Hematopoietic multipotent progenitor cell treated with erythropoietin and hydrocortisone succinate and interleukin-3 and kit ligand, for 6 days (in vitro differentiated cells): ENCODE measurements around the gene IGSF9.
A peak's percentile ranks its signal among the peaks of the same experiment; 100 is the strongest.

ENCODE experiments used
- DNase-seq: peaks from one replicate; pipeline ENCODE4 v3.0.0-alpha.2; 2015

Gene IGSF9

DNA sequence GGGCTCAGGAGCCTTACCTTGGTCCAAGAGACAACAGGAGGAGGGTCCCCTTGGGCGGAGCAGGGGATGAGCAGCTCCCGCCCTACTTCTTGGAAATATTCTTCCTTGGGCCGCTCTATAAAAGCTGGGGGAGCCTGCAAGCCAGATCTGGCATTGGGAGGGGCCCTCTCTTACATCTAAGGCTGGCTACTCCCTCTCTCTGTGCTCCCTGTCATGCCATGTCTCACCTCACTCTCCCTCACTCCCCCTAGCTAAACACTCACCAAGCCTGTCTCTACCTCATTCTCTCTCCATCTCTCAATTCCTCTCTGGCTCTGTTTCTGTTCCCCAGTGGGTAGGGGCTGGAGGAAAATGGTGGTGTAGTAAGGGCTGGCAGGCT lies 13.6 kb downstream of the IGSF9 start:
- DNase-seq = no peak

DNA sequence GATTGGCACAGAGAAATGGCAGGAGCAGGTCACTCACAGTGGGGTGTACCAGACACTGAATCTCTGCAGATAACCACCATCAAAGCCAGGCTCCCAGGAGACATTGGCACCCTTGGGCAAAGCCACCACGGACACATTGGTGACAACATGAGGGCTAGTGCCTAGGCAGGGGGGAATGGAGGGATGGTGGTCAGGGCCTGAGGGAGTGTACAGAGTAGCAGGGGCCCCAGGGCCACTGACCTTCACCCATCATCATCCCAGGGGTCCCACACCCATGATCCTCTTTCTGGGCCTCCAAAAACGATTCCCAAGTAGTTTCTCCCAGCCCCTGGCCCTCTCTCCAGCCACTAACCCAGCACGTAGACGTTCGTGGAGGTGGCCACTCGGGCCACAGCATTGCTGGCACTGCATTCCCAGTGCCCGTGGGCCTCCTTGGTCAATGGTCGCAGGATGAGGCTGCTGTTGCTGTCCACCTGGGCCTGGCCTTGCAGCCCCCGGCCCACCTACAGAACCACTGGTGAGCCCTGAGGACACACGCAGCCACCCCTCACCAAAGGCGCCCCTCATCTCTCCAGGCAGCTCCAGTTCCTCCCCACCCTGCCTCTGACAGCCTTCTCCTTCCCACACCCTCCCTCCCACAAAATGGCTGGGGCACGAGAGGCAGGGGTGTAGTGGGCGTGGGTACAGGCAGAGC lies 14.2 kb downstream of the IGSF9 start:
- no peak for DNase-seq

DNA sequence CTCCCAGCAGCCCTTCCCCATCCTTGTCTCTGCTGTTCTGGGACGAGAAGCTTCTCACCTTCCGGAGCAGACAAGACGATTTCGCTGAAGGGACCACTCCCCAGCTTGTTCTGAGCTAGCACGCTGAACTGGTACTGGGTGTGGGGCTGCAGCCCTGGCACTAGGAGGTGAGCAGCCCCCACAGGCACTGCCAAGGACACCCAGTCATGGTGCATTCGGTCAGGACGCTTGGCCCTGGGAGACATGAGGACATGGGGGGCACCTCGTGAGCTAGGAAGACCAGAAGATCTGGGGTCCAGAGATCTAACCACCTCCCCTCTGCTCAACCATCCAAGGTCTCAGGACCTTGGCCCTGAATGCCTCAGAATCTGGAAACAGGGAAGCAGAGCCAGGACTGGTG lies 14.8 kb downstream of the IGSF9 start:
- DNase-seq = no peak

DNA sequence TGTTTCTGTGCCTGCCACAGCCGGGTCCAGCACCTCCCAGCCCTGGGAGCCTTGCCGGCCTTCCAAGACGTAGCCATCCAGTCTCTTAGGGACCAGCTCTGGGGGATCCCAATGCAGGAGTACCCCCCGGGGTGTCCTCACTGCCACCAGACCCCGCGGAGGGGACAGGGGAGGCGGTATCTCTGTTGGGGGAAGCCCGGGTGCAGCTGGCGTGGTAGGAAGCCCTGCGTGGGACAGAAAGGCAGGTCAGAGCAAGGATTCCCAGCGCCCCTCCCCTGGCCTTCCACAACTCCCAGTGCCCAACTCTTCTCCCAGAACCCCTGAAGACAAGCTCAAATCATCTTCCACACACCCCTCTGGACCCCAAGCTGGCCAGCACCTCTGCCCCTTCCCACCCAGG lies 15.2 kb downstream of the IGSF9 start:
- DNase-seq = no peak

DNA sequence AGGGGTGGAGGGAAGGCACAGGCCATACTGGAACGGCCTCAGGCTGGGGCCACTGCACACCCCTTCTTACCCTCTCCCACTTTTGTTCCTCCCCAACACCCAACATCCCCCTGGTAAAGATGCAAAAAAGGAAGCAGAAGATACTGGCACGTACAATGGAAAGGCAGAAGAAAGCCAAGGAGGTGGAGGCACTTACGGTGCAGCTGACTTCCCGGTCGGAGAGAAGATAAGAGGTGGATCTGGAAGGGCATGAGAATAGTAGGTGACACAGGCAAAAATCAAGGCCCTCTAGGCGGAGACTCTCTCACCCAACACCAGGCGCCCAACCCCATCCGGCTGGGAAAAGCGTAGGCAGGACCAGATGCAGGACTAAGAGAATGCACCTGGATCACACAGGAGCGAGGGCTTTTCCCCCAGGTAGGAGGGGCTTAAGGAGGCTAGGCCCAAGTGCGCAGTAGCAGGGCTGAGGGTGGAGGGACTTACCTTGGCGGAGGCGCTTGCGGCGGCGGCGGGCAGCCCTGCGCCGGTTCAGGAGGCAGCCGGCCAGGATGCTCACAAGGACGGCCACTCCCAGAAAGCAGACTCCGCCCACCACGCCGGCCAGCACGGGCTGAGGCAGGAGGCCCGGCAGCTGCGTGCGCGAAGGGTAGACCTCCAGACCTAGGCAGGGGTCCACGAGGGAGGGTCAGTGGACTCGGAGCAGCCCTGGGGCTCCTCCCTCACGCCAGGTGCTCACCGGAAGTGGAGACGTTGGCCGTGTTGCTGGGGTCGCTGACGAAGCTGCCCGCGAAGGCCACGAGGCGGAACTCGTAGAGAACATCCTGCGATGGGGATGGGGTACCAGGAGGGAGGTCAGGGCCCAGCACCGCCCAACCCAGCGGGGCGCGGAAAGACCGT lies 16.0 kb downstream of the IGSF9 start:
- DNase-seq = no peak

DNA sequence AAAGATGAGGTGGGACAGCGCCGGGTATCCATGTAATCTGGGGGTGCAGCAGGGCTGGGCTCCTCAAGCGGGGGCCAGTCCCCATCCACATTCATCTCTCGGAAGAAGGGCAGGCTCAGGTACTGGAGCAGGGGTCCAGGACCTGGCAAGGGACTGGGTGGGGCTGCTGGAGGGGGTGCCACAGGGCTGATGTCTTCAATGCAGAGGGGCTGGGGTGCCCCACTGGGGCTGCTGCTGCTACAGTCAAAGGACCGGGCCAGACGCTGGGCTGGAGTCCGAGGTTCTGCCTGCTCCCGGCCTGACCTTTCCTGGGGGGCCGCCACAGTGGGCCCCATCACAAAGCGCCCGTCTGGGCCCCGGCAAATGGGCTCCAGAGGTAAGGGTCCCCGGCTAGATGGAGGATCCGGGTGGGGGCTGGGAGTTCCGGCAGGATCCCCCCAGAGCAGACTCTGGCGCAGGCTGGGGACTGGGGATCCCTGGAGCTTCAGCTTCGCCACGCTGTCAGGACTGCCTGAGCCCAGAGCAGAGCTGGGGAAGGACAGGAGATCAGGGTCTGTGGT lies 16.8 kb downstream of the IGSF9 start:
- no peak for DNase-seq

DNA sequence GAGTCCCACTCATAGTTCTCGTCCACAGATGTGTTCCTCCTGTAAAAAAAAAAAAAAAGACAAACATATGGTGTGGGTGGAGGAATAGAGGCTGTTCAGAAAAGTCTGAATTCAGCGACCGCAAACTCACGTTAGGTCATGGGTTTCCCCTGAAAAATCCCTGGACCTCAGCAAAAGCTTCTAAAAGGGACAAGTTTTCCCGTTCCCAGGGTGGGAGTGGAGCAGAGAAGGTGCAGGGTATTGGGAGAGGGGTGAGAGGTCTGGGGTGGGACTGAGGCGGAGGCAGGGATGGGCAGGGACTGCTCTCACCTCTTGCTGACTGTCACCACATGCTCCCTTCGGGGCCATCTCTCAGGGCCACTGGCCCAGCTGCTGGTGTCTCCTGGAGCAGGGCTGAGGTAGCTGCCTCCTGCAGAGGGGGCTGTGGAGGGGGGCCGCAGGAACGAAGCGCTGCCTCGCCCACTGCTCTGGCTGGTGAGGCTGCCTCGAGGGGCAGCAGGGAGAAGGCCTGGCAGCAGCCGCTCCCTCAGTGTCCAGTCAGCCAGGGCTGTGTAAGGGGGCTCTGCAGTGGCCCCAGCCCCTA lies 17.5 kb downstream of the IGSF9 start:
- DNase-seq = no peak

DNA sequence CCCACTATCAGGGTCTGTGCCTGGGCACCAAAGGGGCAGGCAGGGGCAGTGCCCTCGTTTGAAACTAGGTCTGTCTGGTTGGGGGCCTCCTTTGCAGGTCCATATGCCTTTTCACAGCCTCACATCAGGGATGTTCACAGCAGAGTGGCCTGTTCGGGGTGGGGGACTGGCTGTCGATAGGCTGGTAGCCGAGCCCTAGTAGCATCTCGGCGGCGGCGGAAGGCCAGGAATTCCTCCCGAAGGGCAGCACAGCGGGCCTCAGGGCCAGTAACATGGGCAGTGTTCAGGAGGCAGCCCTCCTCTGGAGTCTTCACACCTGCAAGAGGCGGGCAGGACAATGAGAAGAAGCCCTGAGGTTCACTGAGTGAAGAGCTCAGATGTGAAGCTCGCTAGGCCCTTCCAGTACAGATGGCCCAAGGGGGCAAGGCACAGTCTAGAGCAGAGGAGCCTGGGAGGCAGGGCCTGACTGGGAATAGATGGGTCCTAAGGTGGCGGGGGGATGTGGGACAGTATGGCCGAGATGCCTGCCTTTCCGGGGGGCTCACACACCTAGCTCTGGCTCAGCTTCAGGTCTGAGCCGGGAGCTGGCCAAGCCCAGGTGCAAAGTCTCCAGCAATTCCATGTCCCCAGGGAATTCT lies 18.1 kb downstream of the IGSF9 start:
- DNase-seq = no peak

DNA sequence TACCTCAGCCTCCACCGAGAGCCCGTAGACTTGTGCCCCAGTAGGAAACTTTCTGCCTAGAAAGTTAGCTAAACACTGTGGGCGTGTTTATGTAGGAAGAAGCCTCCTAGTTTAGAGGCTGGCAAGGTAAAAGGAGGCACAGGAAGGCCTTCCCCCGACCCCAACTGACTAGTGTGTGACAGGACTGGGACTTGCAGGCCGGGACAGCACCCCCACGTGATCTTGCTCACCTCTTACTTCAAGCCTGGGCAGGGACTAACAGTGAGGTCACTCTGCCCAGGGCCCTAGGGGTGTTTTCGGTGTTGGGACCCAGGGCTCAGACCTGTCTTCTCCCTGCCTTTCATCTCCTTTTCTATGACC lies 19.7 kb downstream of the IGSF9 start:
- DNase-seq = no peak

DNA sequence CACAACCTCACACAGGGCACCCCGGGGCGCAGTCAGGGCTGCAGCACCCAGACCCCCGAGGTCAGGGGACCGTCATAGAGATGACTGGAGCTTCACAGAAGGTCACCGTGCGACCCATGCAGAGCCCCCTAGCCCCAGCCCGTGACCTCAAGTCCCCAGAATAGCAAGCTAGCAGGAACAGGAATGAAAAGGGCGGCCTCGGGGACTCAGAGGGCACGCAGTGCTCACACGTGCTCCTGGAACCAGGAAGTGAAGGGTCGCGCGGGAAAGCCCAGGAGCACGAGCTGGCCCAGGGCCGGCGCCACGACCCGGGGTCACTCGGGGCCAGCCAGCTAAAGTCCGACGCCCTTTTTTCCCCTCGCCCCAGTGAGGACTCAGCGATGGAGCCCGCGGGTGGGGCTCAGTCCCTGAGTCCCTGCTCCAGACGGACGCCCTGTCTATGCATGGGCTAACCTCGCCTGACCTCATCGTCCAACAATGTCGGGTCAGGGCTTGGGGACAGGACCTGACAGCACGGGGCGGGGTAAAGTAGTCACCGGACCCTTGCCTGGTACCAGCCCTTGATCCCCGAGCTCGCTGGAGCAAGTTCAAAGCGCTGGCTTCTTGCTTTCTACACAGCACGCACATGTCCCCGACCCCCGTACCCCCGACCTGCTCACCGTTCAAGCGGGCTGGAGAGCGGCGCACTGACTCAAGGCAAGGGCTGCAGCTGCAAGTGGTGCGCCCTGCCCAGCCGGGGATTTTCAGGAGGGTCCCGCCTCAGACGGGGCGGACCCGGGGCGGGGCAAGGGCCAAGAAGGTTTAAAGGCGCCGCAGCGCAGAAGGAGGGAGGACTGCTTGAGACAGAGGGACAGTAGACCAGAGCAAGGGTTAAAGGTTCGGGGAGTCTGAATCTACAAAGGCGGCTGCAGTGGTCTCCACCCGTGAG lies 20.4 kb downstream of the IGSF9 start, which contains the start of gene TAGLN2:
Gene TAGLN2, minus strand, starts transcription at position 717 of the 928 bp plus-strand sequence. CDS start 4,998 bp downstream, outside the sequence.
- DNase-seq = peak; percentile 97

DNA sequence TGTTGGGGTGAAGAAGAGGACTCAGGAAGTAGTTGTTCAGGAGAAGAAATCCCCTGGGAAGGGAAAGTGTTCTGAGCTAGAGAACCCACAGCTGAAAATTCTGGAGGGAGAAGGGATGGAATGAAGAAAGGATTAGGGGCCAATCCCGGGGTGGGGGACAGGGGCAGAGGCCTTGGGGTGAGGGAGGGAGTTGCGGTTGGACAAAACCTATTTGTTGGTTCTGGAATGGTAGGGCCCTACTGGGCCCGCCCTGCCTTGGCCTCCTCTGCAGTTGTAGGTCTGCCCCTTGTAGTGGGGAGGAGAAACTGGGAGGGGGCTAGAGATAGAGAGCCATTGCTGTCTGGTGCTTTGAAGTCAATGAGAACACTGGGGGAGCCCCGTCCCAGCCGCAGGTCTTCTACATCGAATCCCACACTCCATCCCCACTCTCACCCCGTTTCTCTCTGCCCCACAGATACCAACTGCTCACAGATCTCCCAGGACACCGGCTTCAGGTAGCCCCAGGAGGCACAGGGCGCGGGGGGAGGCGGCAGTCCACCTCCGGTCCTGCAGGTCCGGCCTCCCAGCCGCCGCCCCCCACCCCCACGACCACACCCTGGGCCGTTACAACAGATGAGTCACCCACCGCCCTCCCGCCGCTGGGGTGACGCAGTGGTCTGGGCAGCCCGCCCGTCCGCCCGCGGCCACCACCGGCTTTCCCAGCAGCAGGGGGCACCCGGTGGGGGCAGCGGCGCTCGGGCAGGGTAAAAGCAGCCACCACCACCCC lies 21.2 kb downstream of the IGSF9 start:
- DNase-seq = peak; percentile 85

DNA sequence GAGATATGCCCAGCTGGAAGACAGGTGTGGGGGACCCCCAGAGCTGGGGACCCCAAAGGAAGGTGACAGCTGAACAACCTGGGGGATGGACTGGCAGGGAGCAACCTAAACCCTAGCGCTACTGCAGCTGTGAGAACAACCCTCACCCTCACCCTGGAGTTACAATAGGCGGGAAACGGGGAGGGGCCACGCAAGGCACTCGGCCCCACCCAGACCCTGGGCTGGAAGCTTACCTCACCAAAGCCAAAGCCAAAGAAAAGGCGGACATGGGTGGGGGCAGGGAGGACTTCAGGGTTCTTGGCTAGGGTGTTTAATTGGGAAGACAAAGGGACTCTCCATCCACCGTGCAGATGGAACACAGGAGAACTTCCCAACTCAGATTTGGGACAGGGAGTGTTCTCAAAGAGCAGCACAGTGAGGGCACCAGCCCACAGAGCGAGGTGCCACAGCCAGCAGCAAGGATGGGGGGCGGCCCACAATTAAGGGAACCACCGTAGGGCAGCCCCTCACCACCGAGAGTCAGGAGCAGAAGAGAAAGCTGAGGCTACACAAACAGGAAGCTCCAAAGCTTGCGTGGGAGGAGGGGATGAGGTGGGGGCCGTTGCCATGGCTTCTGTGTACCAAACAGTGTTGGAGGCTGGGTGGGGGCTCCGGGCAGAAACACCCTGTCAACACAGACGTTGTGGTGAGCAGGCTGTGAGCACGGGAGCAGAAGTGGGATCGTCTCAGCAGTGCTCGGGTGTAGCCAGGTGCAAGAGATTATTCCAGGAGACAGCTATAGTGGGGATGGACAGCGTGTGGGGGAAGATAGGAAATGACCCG lies 22.0 kb downstream of the IGSF9 start:
- peak; percentile 94 for DNase-seq

DNA sequence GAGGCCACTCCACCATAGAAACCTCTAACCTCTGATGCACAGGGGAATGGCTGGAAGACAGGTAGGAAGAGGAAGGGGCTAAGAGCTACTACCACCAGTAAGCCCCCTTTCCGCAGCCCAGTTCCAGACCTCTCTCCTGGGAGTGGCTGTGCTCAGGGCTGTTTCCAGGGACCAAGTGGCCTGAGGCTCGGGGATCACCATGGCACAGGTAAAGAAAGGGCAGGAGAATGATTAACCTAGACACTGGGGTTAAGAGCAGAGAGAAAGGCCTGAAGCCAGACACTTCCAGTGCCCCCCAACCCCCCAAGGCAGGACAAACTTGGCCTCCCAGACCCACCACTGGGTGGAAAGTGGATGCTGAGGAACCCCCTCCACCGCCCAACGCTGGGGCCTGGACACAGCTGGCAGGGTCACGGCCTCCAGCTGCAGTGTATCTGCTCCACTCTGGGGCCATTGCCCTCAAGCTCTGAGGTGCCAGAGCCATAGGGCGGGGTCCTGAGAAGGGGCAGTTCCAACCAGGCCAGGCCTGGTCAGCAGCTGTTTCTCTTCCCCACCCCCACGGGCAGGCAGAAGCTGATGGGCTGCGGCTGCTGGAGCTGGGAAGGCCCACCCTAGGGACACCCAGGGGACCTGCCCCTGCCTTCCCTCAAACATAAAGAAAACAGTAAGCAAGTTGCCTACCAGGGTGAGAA lies 22.8 kb downstream of the IGSF9 start:
- DNase-seq = no peak

DNA sequence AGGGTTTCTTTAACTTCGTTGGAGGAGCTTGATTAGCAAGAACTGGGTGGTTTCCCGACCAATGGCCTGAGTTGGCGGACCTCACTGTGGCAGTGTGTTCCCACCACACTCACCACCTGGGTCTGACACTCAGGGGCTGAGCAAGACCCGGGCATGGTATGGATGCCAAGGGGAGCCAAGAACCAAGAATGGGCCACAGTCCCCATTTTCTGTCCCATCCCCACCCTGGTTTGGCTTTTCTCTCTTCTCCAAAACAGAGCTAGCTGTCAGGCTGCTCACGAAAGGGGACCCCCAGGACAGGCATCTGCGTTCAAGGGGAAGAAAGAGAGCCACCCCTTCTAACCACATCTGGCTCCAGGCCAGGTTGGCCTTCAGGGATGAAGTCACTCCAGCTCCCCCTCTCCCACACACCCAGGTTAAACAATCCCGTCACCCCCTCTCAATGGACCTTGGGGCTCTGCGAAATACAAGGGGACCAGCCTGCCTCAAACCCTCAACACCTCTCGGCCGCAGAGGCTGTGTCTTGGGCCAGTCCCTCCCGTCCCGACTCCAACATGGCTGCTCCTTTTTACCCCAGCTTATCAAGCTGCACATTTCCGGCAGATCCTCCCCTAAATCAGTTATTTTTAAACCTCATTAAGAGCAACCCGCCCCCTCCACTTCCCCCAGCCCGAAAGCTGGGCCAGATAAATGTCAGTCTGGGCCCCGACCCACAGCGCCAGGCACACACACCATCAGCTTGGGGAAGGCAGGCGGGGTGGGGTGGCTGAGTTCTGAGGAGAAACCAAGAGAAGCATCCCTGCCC lies 23.5 kb downstream of the IGSF9 start:
- peak; percentile 92 for DNase-seq

DNA sequence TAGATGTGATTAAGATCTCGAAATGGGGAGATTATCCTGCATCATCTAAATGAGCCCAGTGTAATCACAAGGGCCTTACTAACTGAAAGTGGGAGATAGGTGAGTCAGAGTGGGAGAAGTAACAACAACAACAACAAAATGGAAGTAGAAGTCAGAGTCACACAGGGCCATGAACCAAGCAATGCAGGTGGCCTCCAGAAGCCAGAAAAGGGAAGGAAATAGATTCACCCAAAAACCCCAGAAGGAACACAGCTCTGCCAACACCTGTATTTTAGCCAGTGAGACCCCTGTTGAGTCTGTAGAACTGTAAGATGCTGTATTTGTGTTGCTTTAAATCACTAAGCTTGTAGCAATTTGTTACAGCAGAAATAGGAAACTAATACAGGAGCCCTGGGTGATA lies 24.2 kb downstream of the IGSF9 start:
- no peak for DNase-seq

DNA sequence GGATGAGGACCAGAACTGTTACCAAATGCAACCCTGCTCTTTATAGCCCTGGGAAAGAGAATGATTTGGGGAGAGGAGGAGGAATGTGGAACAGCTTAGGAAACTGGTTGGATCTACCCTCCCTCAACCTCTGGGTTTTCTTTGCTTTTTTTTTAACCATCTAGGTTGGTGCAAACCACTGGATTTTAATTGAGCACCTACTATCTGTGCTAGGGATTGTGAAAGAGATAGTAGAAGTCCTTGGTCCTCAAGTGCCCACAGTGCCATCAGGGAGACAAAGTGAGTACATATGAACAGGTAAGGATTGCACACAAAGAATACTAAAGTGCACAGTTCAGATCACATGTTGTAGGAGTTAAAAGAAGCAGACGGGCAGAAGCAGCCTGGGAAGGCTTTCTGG lies 24.8 kb downstream of the IGSF9 start:
- DNase-seq = no peak

DNA sequence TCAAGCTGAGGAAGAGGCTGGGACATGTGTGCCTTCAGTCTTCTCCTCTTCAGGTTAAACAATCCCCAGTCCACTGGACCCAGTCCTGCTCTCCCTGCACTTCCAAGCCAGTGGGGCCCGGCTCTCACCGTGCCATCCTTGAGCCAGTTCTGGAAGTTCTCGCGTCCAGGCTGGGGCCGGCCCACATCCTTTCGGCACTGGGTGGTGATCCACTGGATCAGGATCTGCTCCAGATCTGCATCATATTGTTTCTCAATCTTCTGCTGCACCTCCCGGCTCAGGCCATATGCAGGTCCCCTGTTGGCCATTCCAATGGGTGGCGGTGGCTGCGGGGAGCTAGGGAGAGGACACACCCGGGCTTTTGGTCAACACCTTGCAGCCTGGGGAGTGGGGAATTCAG lies 25.2 kb downstream of the IGSF9 start:
- no peak for DNase-seq

DNA sequence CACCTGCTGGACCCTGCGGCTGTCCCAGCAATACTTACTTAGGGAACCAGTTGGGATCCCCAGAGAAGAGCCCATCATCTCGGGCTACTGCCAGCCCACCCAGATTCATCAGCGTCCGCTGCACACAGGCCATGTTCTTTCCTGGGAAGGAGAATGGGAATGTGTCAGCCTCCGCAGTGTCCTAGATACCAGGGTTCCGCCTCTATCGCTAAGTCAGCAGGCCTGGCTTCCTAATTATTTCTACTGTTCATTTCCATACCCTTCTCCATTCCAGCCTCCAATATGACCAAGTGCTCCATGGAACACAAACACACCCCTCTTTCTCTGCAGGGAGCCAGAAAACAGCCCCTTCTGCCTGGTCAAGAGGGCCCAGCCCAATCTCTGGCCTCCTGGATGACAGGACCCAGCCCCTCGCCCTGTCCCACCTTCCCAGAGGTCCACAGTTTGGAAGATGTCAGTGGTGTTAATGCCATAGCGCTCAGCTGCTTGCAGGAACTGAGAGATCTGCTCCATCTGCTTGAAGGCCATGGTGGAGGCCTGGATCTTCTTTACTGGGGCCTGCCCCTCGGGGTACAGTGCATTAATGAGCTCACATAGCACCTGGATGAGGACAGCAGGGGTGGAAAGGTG lies 26.1 kb downstream of the IGSF9 start:
- DNase-seq = no peak
